Suppressor macrophage (primary cell): ENCODE results near the gene PHOX2B.
"Not testable (repeated sequence)": the region's sequence is repeated elsewhere in the genome, so short reads cannot be mapped to it uniquely, and the experiment has no call there.

Experiments
- DNase-seq, 4 experiments: peaks; one replicate each; pipeline ENCODE4 v3.0.0-alpha.2; 2020 to 2022

The PHOX2B gene

DNA sequence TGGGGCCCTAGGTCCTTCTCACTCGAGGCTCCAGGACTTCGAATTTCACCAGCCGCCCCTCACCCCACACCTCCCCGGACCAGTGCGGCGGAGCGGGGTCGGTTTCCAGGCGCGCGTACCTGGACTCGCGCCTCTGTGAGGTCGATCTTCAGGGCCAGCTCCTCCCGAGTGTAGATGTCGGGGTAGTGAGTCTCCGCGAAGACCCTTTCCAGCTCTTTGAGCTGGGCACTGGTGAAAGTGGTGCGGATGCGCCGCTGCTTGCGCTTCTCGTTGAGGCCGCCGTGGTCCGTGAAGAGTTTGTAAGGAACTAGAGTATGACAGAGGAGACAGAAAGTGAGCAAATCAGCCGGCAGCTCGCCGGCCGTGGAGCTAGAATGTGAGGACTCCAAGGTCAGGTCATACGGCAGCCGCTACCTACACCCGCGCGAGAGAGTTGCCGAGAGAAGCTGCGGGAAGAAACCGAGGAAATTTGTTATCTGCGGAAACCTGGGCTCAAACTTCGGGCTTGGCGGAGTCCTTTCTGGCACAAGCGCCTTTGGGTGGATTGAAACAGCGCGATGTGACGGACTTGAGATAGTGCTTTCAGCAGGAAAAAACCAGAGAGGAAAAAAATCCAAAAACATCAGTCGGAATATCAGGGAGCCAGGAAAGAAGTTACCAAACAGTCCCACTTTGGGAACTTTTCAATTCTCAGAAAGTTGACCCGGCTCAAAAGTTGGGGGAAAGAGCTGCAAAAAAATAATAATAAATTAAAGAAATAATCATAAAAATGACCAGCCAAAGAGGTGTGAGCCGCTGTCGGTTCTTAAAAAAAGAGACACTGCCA lies 1.1 kb downstream of the PHOX2B start:
- no peak for DNase-seq

DNA sequence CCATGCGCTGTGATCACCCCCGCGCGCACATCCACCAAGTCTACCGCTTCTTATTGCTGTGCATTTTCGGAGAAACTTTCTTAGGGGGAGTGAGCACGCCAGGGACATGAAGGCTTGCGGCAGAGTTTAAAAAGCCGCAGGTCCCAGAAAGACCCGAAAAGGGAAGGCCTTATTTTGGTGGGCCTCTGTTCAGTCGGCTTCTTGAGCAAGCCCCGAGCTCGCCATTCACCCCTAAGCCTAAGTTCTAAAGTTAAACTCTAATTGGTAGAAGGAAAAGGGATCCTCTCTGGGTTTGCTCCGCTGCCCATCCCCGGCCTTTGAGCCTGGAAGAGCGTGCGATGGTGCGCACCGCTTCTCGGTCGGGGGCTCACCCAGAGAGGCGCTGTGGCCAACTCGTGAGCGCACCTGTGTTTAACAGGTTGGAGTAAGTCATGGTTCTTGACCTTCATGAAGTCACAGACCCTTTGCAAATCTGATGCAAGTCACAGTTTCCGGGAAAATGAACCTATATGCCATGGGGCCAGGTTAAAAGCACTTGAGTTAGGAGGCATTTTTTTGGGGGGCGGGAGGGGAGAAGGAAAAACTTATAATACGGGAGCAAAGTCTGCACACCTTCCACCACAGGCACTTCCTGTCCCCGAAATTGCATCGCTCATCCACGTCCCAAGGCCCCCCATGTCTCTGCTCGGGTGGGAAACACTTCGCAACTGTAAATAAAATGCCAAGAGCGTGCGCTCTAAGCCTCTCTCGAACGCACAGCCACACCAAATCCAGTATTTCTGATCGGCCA lies 1.9 kb downstream of the PHOX2B start:
- DNase-seq = no peak

DNA sequence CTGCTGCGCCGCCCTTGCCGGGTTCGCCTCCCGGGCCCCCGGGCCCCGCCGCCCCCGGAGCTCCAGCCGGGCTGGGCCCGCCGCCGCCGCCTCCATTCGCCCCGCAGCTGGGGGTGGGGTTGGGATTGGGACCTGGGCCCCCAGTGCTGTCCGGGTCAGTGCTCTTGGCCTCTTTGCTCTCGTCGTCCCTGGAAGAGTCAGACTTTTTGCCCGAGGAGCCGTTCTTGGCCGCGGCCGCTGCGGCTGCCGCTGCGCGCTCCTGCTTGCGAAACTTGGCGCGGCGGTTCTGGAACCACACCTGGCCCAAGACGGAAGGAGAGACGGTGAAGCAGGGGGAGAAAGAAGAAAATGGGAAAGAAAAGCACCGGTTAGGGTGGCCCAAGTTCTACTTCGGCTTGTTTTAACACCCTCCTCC lies 2.5 kb downstream of the PHOX2B start:
- DNase-seq = no peak

DNA sequence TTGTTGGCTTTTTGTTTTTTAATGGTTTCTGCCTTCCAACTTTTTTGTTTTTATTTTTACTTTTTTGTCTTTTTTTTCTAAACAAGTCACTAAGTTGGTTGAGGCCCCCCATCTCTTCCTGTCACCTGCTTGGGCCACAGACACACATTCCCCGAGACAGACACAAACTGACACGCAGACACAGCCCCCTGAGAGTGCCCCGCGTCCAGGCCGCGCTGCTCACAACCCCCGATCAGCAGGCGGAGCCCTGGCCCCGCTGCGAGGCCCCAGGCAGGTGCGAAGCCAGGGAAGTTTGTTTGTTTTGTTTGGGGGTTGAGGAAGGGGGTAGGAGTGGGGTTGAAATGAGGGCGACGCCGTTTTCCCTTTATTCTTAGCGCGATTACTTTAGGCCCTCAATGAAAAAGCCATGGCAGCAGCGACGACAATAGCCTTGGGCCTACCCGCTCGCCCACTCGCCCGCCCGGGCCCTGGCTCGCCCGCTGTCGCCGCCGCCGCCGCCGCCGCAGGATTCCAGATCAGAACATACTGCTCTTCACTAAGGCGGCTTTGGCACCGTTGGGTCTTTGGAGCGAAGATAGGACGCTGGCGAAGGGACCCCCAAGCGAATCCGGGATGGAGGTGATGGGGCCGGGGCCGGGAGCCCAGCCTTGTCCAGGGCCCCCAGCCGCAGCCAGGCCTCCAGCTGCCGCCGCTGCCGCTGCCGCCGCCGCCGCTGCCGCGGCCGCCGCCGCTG lies 3.1 kb downstream of the PHOX2B start:
- no peak for DNase-seq

DNA sequence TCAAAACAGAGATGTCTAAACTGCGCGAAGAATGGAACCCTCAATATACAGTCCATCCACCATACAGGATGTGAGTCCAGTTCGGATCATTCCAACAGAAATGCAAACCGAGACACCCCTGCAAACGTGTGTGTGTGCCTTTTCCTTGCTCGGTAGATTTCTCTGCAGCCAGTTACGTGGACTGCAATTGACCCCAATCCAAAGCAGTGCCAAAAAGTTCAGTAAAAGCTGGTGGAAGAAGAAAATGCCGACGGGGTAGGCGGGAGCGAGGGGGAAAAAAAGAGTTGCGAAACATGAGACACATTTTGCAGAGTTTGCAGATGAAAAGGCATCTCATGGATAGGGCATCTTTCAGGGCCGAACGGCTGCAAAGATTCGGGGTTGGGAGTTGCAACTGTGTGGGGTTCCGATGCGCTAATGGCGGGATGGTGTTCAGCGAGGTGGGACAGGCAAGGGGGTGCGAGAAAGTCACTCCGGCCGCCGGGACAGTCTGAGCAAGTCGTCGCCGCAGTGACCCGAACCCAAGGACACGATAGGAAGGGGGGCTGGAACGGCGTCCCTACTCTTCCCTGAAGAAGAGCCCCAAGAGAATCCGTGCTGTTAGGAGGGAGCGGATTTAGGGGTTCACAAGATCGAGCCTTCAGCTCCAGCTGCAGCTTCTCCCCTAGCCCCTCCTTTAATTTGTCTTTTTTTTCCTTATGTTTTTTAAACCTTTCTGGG lies 3.8 kb downstream of the PHOX2B start:
- no peak for DNase-seq

DNA sequence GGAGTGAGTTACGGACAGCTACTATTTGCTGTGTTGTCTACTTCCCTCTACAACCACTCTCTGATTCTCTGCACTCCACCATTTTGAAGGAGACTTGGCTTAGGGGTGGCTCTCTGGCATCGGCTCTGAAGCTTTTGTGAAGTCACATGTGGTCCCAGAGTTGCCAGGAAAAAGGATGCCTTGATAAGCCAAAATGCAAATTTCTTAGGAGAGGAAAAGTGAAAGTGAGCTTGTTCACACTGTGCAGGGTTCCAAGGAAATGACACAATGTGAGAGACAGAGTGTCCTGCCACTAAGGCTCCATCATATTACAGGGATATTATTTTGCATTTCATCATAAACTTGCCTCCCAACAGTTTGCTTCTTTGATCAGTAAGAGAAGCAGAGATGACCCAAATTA lies 7.2 kb downstream of the PHOX2B start:
- DNase-seq = no peak

DNA sequence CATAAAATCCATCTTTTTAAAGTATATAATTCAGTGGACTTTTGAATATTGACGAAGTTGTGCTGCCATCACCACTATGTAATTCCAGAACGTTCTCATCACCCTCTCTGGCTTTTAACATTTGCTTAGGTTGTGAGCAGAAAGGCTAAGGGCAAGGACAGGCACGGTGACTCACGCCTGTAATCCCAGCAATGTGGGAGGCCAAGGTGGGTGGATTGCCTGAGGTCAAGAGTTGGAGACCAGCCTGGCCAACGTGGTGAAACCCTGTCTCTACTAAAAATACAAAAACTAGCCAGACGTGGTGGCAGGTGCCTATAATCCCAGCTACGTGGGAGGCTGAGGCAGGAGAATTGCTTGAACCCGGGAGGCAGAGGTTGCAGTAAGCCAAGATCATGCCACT lies 11.0 kb downstream of the PHOX2B start:
- DNase-seq = not testable (repeated sequence)

DNA sequence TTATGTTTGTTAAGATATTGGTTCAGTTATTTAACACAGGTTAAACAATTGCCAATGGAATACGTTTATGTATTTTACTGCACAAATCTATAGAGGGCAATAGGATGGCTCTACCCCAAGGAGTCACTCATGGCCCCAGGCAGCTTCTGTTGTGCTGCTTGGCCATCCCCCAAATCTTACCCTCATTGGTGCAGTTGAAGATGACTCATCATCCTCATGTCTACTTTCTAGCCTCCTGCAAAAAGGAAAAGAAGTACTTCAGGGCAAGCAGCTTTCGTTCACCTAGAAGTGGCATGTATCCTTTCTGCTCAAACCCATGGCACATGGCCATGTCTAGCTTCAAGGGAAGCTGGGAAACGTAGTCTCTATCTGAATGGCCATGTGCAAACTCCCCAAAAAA lies 14.2 kb downstream of the PHOX2B start:
- no peak for DNase-seq

DNA sequence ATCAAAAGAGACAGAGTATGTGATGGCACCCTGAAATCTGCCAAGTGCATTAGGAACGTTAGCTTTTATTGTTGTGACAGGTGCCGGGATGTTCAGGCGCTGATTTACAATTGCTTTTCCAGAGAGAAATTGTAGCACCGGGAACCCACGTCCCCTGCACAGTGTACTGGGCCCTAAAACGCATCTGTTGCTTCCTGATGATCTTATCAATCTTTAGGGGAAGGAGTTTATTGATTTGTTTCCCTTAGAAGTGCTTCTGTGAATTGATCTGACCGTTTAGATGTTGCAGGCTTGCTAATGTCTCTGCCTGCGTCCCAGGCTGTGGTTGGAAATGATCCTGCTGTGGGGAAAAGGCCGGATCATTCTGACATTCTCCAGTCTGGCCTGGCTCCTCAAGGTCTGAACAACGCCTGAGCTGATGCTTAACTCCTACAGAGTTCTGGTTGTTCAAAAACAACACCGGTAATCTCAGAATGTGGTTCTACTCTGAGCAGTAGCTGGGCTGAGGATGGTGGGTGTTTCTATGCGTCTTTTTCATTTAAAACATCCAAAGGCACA lies 16.9 kb downstream of the PHOX2B start:
- no peak for DNase-seq

DNA sequence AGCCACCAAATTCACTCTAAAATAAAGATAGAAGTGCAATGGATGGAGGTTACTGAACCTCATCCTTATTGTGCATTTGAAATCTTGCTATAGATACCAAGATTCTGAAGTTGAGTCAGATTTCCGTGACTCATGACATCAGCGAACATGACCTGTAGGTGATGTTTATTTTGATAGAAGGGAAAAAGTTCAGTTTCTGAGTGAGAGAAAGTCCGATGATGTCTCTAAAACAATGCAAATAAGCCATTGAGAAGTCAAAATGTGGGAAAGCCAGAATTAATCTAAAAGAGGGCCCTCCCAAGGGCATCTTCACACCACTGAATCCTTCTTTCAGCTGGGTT lies 20.0 kb downstream of the PHOX2B start:
- no peak for DNase-seq

DNA sequence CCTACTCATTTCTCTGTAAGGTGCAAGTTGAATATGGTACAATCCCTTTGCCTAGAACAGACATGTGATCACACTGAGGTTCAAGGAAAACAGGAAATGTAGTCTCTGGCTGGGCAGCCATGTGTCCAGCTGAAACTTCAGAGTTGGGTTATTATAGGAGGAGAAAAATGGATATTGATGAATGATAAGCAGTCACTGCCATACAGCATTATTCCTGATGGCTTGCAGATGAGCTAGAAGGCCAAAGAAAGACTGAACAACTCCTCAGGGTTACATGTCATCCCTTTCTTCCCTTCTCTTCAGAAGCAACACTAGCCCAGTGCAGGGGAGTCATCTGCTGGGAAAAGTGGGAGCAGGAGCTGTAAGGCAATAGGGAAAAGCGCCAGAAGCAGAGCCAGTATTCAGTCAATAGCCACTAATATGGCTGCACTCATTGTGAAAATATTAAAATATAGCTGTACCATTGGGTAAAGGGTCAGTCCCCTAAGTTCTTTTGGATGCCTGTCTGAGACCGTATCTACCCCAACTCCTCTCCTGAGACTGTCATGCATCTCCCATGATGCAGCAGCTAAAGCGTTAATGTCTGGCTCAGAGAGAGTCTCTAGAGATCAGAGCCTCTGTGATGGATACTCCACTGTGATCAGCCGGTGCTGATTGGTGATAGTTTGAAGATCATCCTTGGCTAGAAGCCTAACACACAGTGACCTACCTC lies 20.5 kb downstream of the PHOX2B start:
- no peak for DNase-seq

DNA sequence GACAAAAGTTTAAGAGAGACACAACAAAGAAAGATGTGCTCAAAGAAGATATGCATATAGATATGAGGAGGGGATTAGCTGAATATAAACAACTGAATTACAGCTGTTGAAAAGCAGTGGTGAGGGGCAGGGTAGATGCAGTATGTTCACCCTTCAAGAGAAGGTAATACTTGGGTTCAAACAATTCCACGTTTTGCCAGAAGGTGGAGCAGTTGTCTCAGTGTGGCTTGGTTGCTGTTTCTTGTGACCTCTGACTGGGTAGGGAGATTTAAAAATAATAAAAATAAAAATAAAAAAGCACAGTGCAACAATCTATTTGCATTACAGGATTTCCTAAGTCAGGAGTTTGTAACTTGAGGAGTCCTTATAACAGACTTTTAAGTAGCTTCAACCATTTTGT lies 23.3 kb downstream of the PHOX2B start:
- DNase-seq = no peak

DNA sequence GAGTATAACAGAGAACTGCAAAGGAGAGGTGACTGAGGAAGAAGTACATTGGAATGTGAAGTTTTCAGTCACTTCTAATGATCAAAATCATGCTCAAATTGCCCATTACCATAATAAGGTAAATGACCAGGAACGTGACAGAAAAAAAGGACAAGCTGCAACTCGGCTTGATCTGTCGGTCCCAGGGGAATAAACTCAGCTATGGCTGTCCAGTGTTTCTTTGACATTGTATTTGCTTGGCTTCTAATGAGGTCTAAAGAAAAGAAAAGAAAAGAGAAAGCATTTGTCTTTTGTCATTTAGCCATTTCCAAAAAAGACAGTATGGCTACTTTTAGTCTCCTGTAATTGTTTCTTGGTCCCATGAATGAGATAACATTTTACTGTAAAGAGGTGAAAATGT lies 25.2 kb downstream of the PHOX2B start:
- no peak for DNase-seq

DNA sequence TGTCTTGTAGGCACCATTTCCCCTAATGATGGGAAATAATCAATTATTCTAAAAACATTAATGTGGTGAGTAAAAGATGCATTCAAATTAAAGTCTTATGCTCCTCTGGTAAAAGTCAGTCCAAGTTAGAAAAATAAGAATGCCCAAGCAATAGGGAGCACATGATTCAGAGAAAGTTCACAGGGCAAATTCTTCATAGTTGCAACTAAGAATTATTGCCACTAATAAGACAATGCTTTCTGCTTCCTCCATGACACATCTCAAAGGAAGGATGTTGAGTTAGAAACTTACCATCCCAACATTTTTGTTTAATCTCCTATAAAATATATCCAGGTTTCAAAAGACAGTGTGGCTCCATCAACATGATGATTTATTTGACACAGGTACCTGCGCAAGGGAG lies 26.3 kb downstream of the PHOX2B start:
- no peak for DNase-seq

DNA sequence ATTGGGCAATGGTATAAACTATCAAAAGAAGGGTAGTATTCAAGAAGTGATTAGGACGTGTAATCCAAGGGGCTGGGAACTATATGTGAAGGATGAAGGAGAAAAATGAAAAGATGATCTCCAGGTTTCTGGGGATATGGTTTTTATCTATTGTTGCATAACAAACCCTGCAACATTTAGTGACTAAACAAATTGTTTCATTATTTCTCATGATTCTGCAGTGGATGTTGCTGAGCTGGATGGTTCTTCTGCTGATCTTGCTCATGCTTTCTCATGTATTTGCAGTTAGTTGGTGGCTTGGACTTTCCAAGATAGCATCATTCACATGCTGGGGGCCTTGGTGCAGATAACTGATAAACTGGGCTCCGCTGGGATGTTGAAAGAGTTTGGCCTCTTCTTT lies 29.1 kb downstream of the PHOX2B start:
- no peak for DNase-seq

DNA sequence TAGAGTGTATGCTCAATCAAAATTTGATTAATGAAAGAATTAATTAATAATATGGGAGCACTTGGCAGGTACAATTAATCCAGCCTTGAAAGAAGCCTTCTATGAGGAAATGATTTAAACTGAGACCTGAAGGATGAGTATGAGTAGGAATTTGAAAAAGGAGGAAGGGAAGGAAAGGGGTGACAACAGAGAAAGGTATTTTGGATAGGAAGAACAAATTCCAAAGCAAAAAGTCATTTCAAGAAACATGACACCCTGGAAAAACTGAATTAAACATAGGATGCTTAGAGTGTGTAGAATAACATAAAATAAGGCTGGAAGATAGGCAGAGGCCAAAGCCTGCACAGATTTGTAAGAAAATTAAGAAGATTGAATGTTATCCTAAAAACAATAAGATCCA lies 29.6 kb downstream of the PHOX2B start:
- no peak for DNase-seq

DNA sequence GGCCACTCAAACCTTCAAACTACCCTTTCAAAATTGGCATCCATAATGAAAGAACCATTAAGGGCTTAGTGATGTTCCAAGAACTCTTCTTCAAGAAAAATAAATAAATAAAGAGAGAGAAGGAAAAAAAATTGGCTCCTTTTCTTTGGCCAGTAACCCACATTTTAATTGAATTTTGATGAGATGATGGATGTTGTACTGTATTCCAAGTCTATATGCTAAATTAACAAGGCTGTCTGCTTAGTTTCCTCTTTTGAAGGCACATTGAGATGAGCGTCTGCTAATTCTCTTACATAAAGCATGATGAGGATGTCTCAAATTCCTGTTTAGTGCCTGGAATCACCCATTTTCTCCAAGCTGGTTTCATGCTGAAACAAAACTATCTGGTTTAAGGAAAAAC lies 33.4 kb downstream of the PHOX2B start:
- DNase-seq = no peak

DNA sequence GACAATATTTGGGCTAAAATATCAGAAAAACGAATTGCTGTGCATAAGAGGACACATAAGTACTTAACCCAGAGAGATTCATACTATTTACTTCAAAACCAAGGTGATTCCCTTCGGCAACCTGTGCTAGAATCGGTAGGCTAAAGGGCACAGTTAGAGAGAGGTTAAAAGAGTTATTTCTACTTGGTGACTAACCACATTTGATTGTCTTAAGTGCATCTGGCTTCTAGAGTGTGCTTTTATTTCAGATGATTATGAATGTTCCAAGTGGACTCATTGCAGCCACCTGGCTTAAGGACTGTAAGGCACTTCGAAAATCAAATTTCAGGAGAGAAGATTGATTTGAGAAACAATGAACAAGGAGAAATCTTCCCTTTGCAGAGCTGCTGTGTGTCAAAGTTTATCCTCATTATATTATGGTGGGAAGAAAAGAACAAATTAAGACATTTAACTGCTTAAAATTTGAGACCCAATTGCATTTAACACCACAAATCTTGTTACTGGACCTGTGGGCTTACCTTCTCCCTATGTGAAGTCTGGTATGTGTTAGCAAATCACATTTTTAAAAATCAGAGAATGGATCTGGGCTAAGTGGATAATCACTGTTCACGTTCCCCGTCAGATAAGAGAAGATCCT lies 34.0 kb downstream of the PHOX2B start:
- no peak for DNase-seq

DNA sequence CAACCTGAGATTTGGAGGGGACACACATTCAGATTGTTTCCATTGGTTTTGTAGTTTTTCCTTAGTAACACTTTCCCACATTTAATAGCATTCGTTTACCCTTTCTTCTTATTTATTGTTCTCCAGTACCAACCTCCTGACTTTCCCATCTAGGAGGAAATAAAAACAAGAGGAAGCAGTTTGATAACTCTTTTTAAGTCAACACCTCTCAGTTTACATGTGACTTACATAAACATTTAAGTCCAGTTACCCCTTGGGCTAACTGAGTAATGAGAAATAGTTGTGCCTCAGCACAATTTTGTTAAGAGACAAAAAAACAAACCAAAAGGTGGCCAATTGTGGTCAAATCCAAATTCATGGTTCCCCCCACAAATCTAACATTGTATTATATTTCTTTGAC lies 34.8 kb downstream of the PHOX2B start:
- no peak for DNase-seq

DNA sequence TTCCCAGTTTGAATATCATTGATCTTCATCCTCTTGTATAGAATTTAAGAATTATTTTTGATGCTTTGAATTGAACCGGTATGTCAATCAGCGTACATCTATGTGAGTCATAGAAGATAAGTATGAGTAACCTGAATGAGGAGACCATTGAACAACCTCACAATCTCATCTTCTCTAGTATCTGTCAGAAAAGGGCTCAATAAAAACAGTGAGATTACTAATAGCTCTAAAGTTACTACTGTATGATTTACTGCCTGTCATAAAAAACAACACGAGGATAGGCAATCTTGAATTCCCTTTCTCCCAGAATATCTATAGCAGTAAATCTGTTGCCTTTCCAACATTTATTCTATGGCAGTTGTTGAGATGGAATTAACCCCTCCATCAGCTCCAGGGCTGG lies 36.1 kb downstream of the PHOX2B start:
- DNase-seq = no peak

DNA sequence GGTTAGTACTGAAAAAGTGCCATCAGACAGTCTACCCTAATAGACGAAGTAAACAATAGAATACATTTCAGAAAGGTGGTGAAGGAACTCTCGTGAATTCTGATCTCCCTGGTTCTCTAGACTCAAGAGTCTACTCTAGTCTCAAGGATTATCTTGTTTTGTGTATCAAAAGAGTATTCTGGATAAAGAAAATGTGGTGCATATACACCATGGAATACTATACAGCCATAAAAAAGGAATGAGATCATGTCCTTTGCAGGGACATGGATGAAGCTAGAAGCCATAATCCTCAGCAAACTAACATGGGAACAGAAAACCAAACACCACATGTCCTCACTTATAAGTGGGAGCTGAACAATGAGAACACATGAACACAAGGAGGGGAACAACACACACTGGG lies 36.9 kb downstream of the PHOX2B start:
- not testable (repeated sequence) for DNase-seq
